Loucy (cell line): Measurements from ENCODE around the gene APOD.
"Not testable (repeated sequence)": the region's sequence is repeated elsewhere in the genome, so short reads cannot be mapped to it uniquely, and the experiment has no call there.

ENCODE experiments used
- EZH2phosphoT487 ChIP-seq: fragments of 200-600 bp; IDR thresholded peaks from 2 replicates; pipeline ENCODE4 v1.6.1; 2018; ENCODE audit warnings: antibody characterized with exemption, mild to moderate bottlenecking, moderate library complexity, borderline replicate concordance
- TF ChIP-seq, protein P1 (sequence below): fragments of 200-600 bp; sonication (generic); conservative IDR thresholded peaks from 2 replicates; pipeline ENCODE4 v1.5.1; 2014; ENCODE audit warnings: mild to moderate bottlenecking, antibody characterized with exemption, low read length

- TF ChIP-seq, protein P1, sequence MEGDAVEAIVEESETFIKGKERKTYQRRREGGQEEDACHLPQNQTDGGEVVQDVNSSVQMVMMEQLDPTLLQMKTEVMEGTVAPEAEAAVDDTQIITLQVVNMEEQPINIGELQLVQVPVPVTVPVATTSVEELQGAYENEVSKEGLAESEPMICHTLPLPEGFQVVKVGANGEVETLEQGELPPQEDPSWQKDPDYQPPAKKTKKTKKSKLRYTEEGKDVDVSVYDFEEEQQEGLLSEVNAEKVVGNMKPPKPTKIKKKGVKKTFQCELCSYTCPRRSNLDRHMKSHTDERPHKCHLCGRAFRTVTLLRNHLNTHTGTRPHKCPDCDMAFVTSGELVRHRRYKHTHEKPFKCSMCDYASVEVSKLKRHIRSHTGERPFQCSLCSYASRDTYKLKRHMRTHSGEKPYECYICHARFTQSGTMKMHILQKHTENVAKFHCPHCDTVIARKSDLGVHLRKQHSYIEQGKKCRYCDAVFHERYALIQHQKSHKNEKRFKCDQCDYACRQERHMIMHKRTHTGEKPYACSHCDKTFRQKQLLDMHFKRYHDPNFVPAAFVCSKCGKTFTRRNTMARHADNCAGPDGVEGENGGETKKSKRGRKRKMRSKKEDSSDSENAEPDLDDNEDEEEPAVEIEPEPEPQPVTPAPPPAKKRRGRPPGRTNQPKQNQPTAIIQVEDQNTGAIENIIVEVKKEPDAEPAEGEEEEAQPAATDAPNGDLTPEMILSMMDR: not testable (repeated sequence)
- TF ChIP-seq EZH2phosphoT487: not testable (repeated sequence)
Measured at GRCh38 chr3:195622523-195623170, 38.9 kb upstream of the APOD start.
